ENCODE data around the gene DUSP19.

GRCh38 chr2:183029219-183029618 is 49.3 kb upstream of the DUSP19 start:
- TF ChIP-seq POLR2AphosphoS5 (IDR thresholded peaks at IDR 0.05; ENCODE audit: low read depth, low read length) (no peak), REST (IDR thresholded peaks at IDR 0.05; ENCODE audit: insufficient read depth in 1 of 2, low read depth in 2 of 2, low read length in 2 of 2) (no peak)
